Hepatocyte (in vitro differentiated cells): ENCODE measurements around the gene KRT86.

ENCODE experiments used
- CTCF ChIP-seq: fragments of 200-600 bp; sonication (generic); IDR thresholded peaks from 2 replicates; pipeline ENCODE4 v1.5.1; 2016; ENCODE audit warnings: antibody characterized with exemption, mild to moderate bottlenecking; ENCODE audit not compliant: poor library complexity
- EZH2 ChIP-seq: fragments of 200-600 bp; sonication (generic); IDR thresholded peaks from 2 replicates; pipeline ENCODE4 v1.6.1; 2016; ENCODE audit warnings: antibody characterized with exemption, mild to moderate bottlenecking, borderline replicate concordance
- EZH2phosphoT487 ChIP-seq: fragments of 200-600 bp; sonication (generic); IDR thresholded peaks from one replicate; pipeline ENCODE4 v1.6.1; 2018; ENCODE audit warnings: antibody characterized with exemption, mild to moderate bottlenecking, low read depth, moderate library complexity; ENCODE audit not compliant: unreplicated experiment, severe bottlenecking

- TF ChIP-seq CTCF (peak; percentile 92), EZH2phosphoT487 (no peak), EZH2 (no peak)
Measured at GRCh38 chr12:52278575-52279421, 4.4 kb downstream of the KRT86 start.
